NCI-H2227 (cell line): ENCODE measurements around the gene LDHA.

Experiments
- DNase-seq: peaks from one replicate; lab custom pipeline; 2025; ENCODE audit not compliant: unreplicated experiment; lab: John Stamatoyannopoulos, UW

LDHA gene

GRCh38 chr11:18394275-18394927, at the start of gene LDHA:
LDHA (plus strand) TSS chr11:18394563; CDS start chr11:18396843, 2,280 bp downstream.
- DNase-seq, result peak; percentile 98

GRCh38 chr11:18347471-18348125, 46.8 kb upstream of the LDHA start:
- no peak for DNase-seq

GRCh38 chr11:18352581-18352980, 41.8 kb upstream of the LDHA start:
- no peak for DNase-seq

- no peak for DNase-seq
These were observed 35.7 kb upstream of the LDHA start for GRCh38 chr11:18358646-18359045.

GRCh38 chr11:18361154-18361553, 33.2 kb upstream of the LDHA start:
- DNase-seq, result no peak

GRCh38 chr11:18364495-18365073, 29.8 kb upstream of the LDHA start:
- DNase-seq, result no peak

- DNase-seq, result no peak
These were observed 28.6 kb upstream of the LDHA start for GRCh38 chr11:18365741-18366140.

- DNase-seq, result no peak
These were observed 28.1 kb upstream of the LDHA start for GRCh38 chr11:18366286-18366685.

- DNase-seq, result no peak
These were observed 26.9 kb upstream of the LDHA start for GRCh38 chr11:18367431-18367830.

GRCh38 chr11:18368221-18368620, 26.1 kb upstream of the LDHA start:
- no peak for DNase-seq

- no peak for DNase-seq
These were observed 25.0 kb upstream of the LDHA start for GRCh38 chr11:18369398-18369797.

GRCh38 chr11:18371279-18371678, 23.1 kb upstream of the LDHA start:
- DNase-seq, result no peak

- DNase-seq, result no peak
These were observed 22.2 kb upstream of the LDHA start for GRCh38 chr11:18372201-18372600.

- DNase-seq, result no peak
These were observed 19.4 kb upstream of the LDHA start for GRCh38 chr11:18374956-18375355.

- DNase-seq, result no peak
These were observed 18.4 kb upstream of the LDHA start for GRCh38 chr11:18375941-18376340.

GRCh38 chr11:18379201-18379600, 15.2 kb upstream of the LDHA start:
- peak; percentile 13 for DNase-seq

GRCh38 chr11:18383388-18384156, 10.8 kb upstream of the LDHA start:
- DNase-seq, result no peak

- peak; percentile 12 for DNase-seq
These were observed 10.2 kb upstream of the LDHA start for GRCh38 chr11:18384157-18384641.

GRCh38 chr11:18390088-18390487, 4.3 kb upstream of the LDHA start:
- no peak for DNase-seq

- DNase-seq, result no peak
These were observed 1.7 kb upstream of the LDHA start for GRCh38 chr11:18392434-18393321.
